ENCODE measurements around the gene SDK1. TPM values are rescaled to one million over a fixed set of nuclear protein-coding genes. Genes with fewer than 3 reads are reported as not detected.

SDK1 gene
- total and polyA plus RNA-seq, 2 experiments from 2014 or later = 2.1 to 10.0 TPM

DNA sequence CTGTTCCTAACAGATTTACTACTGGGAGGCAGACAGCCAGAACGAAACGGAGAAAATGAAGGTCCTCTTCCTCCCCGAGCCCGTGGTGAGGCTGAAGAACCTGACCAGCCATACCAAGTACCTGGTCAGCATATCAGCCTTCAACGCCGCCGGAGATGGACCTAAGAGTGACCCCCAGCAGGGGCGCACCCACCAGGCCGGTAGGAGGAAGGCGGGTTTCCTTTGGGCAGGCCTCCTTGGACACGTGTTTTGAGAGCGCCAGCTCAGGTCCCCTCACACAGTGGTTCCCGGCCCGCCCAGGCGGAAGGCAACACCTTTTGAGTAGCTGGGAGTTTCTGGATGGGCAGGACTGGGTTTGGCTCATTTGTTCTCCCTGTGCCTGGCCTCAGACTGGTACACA, 907.0 kb downstream of the SDK1 start:
- DNase-seq (ENCODE audit: low spot score) (no peak), ATAC-seq (no peak)
- H3K9me3 Mint-ChIP-seq = no peaks in the 10 kb centered on the region
- peaks cover 8% of the 10 kb centered on the region for H3K4me1 Mint-ChIP-seq
- H3K4me1 ChIP-seq (ENCODE audit: insufficient read depth) = peaks cover 6% of the 10 kb centered on the region; the same call in 1 of the 2 replicates
- peak overlapping the region; percentile 59; the same call in 1 of the 2 replicates for H3K27ac Mint-ChIP-seq
- peaks cover 4% of the 10 kb centered on the region for H3K27me3 Mint-ChIP-seq (ENCODE audit: insufficient read depth, low read depth, poor library complexity)
- no peaks in the 10 kb centered on the region for H3K9me2 ChIP-seq (ENCODE audit: insufficient read depth)
- H3K27ac ChIP-seq (ENCODE audit: low read depth) = no peak overlapping the region
- H2AFZ ChIP-seq = no peak overlapping the region
- no peak overlapping the region for H3K4me3 ChIP-seq
- H4K20me1 ChIP-seq (replicated peaks; ENCODE audit: insufficient read depth) = no peaks in the 10 kb centered on the region
- H3K79me2 ChIP-seq (replicated peaks; ENCODE audit: insufficient read depth) = no peaks in the 10 kb centered on the region
- no peaks in the 10 kb centered on the region for H3F3A ChIP-seq (replicated peaks; ENCODE audit: low read depth)
- no peak overlapping the region for H3K4me3 Mint-ChIP-seq
- H3K36me3 Mint-ChIP-seq (ENCODE audit: low read depth) = peaks cover 3% of the 10 kb centered on the region; the same call in 1 of the 3 replicates
- no peak overlapping the region for H3K4me2 ChIP-seq
- TF ChIP-seq POLR2AphosphoS5 (IDR thresholded peaks at IDR 0.05; ENCODE audit: low read depth) = no peak
- no peak for TF ChIP-seq NANOG (IDR thresholded peaks at IDR 0.05; ENCODE audit: borderline replicate concordance)
- no peak for TF ChIP-seq JUNB (IDR thresholded peaks at IDR 0.05; ENCODE audit: unreplicated experiment)
- TF ChIP-seq, protein P1, sequence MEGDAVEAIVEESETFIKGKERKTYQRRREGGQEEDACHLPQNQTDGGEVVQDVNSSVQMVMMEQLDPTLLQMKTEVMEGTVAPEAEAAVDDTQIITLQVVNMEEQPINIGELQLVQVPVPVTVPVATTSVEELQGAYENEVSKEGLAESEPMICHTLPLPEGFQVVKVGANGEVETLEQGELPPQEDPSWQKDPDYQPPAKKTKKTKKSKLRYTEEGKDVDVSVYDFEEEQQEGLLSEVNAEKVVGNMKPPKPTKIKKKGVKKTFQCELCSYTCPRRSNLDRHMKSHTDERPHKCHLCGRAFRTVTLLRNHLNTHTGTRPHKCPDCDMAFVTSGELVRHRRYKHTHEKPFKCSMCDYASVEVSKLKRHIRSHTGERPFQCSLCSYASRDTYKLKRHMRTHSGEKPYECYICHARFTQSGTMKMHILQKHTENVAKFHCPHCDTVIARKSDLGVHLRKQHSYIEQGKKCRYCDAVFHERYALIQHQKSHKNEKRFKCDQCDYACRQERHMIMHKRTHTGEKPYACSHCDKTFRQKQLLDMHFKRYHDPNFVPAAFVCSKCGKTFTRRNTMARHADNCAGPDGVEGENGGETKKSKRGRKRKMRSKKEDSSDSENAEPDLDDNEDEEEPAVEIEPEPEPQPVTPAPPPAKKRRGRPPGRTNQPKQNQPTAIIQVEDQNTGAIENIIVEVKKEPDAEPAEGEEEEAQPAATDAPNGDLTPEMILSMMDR (conservative IDR thresholded peaks at IDR 0.05; ENCODE audit: low read depth in 2 of 2) = no peak
- TF ChIP-seq, protein P2, sequence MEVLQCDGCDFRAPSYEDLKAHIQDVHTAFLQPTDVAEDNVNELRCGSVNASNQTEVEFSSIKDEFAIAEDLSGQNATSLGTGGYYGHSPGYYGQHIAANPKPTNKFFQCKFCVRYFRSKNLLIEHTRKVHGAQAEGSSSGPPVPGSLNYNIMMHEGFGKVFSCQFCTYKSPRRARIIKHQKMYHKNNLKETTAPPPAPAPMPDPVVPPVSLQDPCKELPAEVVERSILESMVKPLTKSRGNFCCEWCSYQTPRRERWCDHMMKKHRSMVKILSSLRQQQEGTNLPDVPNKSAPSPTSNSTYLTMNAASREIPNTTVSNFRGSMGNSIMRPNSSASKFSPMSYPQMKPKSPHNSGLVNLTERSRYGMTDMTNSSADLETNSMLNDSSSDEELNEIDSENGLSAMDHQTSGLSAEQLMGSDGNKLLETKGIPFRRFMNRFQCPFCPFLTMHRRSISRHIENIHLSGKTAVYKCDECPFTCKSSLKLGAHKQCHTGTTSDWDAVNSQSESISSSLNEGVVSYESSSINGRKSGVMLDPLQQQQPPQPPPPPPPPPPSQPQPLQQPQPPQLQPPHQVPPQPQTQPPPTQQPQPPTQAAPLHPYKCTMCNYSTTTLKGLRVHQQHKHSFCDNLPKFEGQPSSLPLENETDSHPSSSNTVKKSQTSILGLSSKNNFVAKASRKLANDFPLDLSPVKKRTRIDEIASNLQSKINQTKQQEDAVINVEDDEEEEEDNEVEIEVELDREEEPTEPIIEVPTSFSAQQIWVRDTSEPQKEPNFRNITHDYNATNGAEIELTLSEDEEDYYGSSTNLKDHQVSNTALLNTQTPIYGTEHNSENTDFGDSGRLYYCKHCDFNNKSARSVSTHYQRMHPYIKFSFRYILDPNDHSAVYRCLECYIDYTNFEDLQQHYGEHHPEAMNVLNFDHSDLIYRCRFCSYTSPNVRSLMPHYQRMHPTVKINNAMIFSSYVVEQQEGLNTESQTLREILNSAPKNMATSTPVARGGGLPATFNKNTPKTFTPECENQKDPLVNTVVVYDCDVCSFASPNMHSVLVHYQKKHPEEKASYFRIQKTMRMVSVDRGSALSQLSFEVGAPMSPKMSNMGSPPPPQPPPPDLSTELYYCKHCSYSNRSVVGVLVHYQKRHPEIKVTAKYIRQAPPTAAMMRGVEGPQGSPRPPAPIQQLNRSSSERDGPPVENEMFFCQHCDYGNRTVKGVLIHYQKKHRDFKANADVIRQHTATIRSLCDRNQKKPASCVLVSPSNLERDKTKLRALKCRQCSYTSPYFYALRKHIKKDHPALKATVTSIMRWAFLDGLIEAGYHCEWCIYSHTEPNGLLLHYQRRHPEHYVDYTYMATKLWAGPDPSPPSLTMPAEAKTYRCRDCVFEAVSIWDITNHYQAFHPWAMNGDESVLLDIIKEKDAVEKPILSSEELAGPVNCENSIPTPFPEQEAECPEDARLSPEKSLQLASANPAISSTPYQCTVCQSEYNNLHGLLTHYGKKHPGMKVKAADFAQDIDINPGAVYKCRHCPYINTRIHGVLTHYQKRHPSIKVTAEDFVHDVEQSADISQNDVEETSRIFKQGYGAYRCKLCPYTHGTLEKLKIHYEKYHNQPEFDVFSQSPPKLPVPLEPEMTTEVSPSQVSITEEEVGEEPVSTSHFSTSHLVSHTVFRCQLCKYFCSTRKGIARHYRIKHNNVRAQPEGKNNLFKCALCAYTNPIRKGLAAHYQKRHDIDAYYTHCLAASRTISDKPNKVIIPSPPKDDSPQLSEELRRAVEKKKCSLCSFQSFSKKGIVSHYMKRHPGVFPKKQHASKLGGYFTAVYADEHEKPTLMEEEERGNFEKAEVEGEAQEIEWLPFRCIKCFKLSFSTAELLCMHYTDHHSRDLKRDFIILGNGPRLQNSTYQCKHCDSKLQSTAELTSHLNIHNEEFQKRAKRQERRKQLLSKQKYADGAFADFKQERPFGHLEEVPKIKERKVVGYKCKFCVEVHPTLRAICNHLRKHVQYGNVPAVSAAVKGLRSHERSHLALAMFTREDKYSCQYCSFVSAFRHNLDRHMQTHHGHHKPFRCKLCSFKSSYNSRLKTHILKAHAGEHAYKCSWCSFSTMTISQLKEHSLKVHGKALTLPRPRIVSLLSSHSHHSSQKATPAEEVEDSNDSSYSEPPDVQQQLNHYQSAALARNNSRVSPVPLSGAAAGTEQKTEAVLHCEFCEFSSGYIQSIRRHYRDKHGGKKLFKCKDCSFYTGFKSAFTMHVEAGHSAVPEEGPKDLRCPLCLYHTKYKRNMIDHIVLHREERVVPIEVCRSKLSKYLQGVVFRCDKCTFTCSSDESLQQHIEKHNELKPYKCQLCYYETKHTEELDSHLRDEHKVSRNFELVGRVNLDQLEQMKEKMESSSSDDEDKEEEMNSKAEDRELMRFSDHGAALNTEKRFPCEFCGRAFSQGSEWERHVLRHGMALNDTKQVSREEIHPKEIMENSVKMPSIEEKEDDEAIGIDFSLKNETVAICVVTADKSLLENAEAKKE (CRISPR knock-in tag; IDR thresholded peaks at IDR 0.05) = no peak
- TF ChIP-seq EZH2 (IDR thresholded peaks at IDR 0.05; ENCODE audit: low read depth, unreplicated experiment) = no peak
- no peak for TF ChIP-seq ZNF331 (CRISPR knock-in tag; IDR thresholded peaks at IDR 0.05; ENCODE audit: low read depth)
- no peaks in the 10 kb centered on the region for H3K36me3 ChIP-seq (ENCODE audit: insufficient read depth)
- H3K27me3 ChIP-seq (ENCODE audit: insufficient read depth) = no peaks in the 10 kb centered on the region

Measured in GM23338 (cell line).